AML-193 (cell line): ENCODE results near the gene HTR6.

Source experiments
- DNase-seq, 2 experiments: peaks; one replicate each; lab custom pipeline; 2025; lab: John Stamatoyannopoulos, UW

HTR6 gene

GRCh38 chr1:19688041-19688842, 23.6 kb downstream of the HTR6 start:
- no peak for DNase-seq

DNA sequence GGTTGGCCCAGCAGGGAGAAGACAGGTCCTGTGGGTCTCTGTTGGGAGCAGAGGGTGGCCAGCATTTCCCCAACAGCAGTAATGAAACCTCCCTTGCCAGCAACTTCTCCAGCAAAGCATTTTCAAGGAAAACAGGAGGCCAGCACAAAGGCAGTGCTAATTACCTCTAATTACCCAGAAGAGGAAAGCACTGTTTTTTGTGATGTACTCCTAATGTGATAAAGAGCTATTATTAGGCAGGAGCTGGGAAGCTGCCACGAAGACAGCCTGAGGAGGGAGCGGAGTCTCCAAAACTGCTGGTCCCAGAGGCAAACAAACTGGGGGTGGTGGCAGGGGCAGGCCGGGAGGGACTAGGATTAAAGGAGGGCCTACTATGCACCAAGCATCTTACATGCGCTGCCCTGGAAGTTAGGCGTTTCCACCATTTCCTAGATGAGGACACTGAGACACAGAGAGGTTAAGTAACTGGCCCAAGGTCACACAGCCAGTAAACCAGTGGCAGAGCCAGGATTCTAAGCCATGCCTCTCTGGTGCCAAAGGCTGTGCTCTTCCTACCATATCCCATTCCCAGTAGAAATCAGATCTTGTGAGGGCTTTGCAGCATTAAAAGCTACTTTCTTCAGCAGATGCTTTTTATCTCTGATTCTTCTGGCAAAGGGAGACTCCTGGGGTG, 24.5 kb downstream of the HTR6 start:
- DNase-seq, result no peak

GRCh38 chr1:19689856-19690255, 25.2 kb downstream of the HTR6 start:
- no peak for DNase-seq

- no peak for DNase-seq
Measured at GRCh38 chr1:19690342-19690741, 25.7 kb downstream of the HTR6 start.

GRCh38 chr1:19694298-19694697, 29.6 kb downstream of the HTR6 start:
- DNase-seq, result no peak

DNA sequence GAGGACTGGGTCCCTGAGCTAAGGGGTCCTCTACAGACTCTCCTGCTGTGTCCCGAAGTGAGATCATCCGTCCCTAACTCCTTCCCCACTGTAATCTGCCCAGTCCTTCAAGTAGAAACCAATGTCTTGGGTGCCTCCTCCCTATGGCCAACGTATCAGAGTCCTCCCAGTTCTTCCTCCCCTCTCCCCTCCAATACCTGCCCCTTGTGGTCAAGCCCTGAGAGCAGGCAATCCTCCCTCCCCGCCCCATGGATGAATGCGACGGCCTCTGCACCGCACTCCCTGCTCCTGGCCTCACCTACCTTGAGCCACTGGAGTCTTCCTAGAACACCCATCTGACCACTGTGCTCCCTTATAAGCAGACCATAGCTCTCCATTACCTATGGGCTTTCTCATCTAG, 31.1 kb downstream of the HTR6 start:
- no peak for DNase-seq

DNA sequence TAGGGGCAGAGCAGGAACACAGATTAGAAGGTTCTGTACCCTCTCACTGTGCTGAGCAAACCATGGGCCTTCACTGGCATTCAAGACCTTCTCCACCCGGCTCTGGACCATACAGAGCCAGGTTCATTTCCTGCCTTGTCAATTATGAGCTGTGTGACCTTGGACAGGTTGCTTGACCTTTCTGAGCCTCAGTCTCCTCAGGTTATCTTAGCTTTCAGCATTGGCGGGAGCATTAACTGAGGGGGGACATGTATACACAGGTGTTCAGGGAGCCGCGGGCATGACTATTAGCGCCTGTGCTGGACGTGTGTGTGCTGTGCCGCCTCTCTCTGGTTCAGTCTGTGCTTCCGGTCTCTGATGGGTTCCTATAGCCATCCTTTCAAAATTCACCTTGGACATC, 32.1 kb downstream of the HTR6 start:
- DNase-seq, result no peak

DNA sequence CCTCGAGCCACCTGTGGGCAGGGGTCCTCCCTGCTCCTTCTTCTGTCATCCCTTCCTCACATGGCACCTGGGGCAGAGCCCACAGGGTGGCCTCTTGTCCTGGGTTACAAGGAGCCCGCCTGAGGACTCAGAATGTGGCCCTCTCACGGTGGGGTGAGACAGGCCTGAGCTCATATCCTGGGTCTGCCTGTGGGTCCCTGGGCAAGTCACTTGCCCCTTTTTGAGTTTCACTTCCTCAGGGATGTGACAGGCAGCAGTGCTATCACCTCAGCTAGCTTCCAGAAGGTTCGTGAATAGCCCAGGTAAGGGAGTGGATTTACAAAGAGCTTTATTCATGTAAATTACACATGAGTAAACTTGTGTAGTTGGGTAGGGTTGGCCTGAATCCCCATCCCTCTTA, 33.5 kb downstream of the HTR6 start:
- no peak for DNase-seq

DNA sequence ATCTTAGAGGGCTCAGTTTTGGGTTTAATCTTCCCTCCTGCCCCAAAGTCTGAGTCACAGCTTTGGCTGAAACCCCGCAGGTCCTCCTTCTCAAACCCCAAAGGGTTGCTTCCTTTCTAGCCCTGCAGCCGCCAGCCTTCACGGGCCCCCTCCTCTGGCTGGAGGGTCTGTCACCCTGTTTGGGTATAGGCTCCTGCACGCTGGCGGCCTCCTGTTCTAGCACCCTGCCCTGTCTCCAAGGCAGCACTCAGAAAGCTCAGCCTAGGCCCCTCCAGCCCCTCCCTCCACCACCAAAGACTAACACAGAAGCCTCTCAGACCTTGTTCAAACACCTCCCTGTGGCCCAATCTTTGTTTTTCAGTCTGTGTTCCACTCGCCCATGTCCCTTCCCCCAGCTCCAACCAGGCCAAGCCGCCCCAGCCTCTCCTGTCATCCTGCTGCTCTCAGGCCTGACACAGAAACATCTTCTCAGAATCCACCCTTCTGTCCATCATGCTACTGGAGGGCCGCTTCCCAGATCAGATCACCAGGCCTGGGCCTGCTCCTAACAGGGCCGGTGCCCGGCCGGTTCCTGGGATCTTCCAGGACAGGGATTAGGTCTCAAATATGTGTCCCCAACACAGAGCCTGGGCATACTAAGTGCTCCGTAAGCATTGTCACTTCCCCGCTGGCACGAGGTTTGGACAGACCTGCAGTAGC, 35.6 kb downstream of the HTR6 start:
- DNase-seq, result no peak

GRCh38 chr1:19703280-19703679, 38.6 kb downstream of the HTR6 start:
- no peak for DNase-seq

DNA sequence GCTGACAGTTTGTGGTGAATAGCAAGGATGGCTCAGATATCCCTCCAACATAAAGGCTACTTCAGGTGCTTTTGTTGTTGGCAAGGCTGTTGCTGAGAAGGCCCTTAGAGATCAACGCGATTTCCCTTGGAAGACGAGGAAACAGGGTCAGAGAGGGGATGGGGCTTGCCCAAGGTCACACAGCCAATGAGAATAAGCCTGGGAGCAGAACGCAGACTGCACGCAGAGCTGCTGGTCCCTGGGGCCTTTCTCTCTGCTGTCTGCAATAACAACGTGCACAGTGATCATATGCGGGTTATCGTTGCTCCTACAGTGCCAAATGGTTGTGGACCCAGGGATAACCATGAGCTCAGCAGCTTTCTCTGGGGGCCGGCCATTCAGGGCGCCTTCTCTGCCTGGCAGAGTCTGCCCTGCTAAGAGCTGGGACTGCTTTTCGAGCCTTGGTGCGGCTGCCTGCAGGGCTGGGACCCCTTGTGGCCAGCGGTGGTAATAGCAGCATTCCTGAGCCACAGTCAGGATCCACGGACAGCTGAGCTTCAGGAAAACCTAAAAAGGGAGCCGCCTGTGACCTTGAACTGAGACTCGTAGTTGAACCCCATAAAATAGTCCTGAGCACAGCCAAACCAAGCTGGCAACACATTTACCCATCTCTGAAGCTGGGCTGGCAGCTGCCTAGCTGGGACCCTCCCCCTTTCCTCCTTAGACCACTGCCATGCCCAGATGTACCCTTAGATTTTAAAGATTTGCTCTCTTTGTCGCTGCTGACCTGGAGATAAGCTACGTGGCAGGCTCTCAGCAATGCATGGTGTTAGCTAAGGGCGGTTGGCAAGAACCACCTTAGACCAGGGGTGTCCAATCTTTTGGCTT, 39.8 kb downstream of the HTR6 start:
- DNase-seq, result peak in 1 of 2 experiments; percentile 3

DNA sequence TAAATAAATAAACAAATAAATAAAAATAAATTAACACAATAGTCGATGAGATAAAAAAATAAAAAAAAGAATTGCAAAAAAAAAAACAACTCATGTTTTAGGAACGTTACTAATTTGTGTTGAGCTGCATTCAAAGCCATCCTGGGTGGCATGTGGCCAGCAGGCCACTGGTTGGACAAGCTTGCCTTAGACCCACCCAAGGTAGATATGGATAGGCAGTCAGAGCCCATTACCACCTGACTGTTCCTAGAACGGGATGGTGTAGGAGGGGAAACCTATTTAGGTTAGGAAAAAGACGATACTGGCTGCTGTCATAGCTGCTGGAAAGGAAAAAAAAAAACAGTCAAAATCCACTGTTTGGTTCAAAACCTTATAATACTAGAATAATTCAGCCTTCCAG, 40.8 kb downstream of the HTR6 start:
- DNase-seq, result no peak

GRCh38 chr1:19706136-19706535, 41.5 kb downstream of the HTR6 start:
- no peak for DNase-seq

DNA sequence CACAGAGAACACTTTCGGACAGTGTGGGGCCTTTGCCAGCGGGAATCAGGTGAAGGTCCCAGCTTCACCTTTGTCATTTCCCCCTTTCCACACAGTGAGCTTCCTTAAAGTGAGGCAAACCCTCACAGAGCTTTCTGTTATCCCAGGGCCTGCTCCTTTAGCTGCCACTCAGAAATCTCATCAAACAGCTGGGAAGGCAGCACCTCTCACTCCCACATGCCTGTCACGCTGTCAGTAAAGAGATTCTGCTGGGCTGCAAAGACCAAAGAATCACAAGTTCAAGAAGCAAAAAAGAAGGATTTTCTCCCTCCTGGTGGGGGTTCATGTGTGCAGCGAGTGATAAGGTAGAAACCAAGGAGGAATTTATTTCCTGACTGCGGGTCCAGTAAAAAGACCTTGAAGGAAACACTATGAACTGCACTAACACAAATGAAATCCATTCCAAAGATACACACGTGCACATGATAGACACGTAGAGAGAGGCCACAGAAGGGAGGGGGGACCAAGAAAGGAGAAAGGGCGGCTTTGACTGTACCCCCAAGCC, 44.0 kb downstream of the HTR6 start:
- no peak for DNase-seq

DNA sequence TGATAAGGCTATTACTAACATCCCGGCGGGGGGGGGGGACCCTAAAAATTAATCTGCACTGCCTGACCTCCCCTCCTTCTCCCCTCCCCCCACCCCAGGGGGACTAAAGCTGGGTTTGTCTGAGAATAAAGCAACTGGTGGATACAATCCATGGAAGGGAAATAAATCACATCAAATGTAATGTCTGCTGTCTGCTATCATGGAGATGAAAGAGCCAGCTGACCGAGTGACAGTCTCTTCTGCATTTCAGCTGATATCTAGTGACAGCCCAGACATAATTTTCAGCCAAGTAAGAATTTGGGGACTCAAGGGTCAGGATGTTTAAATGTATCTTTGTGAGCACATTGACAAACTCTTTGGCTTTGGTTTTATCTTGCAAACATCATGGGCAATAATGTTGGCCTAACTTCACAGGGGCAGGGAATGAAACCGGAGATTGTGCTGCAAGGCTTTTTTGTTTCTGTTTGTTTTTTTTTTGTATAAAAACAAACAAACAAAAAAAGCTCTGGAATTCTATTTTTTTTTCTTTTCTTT, 44.7 kb downstream of the HTR6 start:
- no peak for DNase-seq

DNA sequence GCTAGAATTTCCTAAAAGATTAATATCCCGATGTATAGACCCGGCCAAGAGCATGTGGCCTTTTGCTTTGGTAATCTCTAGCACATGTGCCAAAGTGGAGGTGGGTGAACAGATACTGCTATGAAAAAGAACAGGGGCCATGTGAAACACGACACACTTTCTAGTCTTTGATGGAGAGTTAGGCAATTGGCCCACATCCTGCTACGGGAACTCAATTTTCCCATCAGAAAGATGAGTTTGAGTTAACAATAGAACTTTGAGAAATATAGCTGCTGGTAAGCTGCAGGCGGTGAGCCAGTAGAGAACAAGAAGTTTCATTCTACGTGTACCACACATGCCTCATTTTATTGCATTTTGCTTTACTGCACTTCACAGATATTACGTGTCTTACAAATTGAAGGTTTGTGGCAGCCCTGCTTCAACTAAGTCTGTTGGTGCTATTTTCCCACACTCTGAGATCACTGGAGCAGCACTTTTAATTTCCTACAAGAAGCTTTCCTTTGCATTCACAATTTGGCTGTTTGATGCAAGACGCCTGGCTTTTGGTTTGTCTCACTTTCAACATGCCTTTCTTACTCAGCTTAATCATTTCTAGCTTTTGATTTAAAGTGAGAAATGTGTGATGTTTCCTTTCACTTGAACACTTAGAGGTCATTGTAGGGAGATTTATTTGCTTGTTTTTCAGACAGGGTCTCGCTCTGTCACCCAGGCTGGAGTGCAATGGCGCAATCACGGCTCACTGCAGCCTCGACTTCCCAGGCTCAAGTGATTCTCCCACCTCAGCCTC, 46.3 kb downstream of the HTR6 start:
- no peak for DNase-seq

GRCh38 chr1:19712928-19713327, 48.3 kb downstream of the HTR6 start:
- no peak for DNase-seq

DNA sequence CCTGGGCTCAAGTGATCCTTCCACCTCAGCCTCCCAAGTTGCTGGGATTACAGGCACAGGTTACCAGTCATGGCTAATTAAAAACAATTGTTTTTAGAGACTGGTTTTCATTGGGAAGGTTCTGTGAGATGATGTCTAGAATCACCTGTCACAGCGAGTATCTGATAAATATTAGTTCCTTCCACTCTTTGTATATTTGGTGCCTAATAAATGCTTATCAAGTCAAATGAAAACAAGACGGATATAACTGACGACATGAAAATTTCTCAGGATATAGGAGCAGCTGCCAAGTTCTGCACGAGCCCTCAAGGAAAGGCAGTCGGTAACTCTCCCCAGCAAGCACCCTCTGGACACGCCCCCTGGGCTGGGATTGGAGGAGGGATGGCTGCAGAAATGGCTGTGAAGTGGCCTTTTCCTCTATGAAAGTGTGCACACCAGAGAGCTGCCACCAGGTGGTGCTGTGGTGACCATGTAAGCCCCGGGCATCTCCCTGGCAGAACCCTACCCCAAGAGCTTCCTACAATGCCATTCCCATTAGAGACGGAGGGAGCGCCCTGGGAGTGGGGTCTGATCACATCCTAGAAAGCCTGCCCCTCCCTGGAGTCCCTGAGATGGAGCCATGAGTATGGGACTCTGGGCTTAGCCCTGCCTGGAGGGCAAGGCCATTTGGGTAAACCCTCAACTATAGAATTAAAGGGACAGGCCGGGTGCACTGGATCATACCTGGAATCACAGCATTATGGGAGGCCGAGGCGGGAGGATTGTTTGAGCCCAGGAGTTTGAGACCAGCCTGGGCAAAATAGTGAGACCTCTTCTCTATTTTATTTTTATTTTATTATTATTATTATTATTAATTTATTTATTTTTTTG, 50.9 kb downstream of the HTR6 start:
- peak; percentile 84 to 87 for DNase-seq

DNA sequence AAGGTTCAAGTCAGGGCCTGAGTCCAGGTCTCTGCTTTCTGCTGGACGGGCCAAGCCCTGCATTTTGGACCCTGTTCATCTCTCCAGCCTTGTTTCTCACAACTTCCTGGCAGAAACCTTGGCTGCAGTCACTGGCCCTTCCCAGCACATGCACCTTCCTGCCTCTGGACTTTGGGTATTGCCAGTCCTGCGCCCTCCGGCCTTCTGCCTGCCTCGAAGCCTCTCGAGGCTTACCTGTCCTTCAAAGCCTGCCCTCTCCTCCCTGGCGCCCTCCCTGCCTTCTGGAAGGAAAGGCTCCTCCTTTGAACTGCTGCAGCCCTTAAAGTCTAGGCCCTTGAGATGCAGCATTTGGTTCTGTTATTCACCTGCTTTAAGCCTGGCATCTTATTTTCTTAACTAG, 52.8 kb downstream of the HTR6 start:
- DNase-seq, result no peak

- no peak for DNase-seq
Measured at GRCh38 chr1:19720174-19720573, 55.5 kb downstream of the HTR6 start.
